Thymus (tissue), 11 donors: ENCODE results near the gene NBPF6. TPM values are rescaled to one million over a fixed set of nuclear protein-coding genes. Genes with fewer than 3 reads are reported as not detected.
"Not testable (repeated sequence)": the region's sequence is repeated elsewhere in the genome, so short reads cannot be mapped to it uniquely, and the experiment has no call there.

Experiments
- DNase-seq, 9 donors: peaks; one replicate each; pipeline ENCODE4 v3.0.0-alpha.2; 2013; ENCODE audit warnings: low spot score in 9 of 9, low read depth in 6 of 9, missing footprints in 1 of 9
- H3K27ac ChIP-seq, 2 donors: one replicate each; pipeline ENCODE4 v1.5.1; 2013; ENCODE audit warnings: control low read depth in 1 of 2, low read depth in 1 of 2, low read length in 1 of 2, mild to moderate bottlenecking in 1 of 2, moderate library complexity in 1 of 2
- H3K27me3 ChIP-seq, 2 donors: one replicate each; pipeline ENCODE4 v1.5.1; 2013; ENCODE audit warnings: low read length in 1 of 2; ENCODE audit not compliant: control insufficient read depth in 2 of 2, insufficient read depth in 1 of 2
- H3K36me3 ChIP-seq, 2 donors: one replicate each; pipeline ENCODE4 v1.5.1; 2013; ENCODE audit warnings: low read length in 1 of 2, mild to moderate bottlenecking in 1 of 2, moderate library complexity in 1 of 2; ENCODE audit not compliant: control insufficient read depth in 2 of 2, insufficient read depth in 2 of 2
- H3K4me1 ChIP-seq, 2 donors: one replicate each; pipeline ENCODE4 v1.5.1; 2013; ENCODE audit warnings: low read length in 2 of 2; ENCODE audit not compliant: control insufficient read depth in 2 of 2, insufficient read depth in 2 of 2
- H3K4me3 ChIP-seq, 2 donors: one replicate each; pipeline ENCODE4 v1.5.1; 2013; ENCODE audit warnings: low read length in 2 of 2, control low read depth in 1 of 2, mild to moderate bottlenecking in 1 of 2
- H3K9me3 ChIP-seq, 2 donors: one replicate each; pipeline ENCODE4 v1.5.1; 2013; ENCODE audit warnings: low read length in 1 of 2, mild to moderate bottlenecking in 1 of 2; ENCODE audit not compliant: control insufficient read depth in 2 of 2, insufficient read depth in 1 of 2
- WGBS: extraction: QIAGEN DNeasy Blood & Tissue Kit; methylation state at CpG from one replicate; pipeline ENCODE4 v1.1.7; 2013; 5-methylcytosine and 5-hydroxymethylcytosine counted together
- polyA plus RNA-seq: library from polyadenylated mRNA; stranded (reverse); fragments of 200-250 nt; gene quantifications from one replicate; pipeline ENCODE4 v1.2.3, GENCODE V29; 2013
- total RNA-seq: library from RNA; stranded (reverse); fragments of 120-200 nt; gene quantifications from one replicate; pipeline ENCODE4 v1.2.4, GENCODE V29; 2013
- donor health status: healthy.

The NBPF6 gene
- total and polyA plus RNA-seq, 2 donors, result 0.07 TPM; not detected in 1

DNA sequence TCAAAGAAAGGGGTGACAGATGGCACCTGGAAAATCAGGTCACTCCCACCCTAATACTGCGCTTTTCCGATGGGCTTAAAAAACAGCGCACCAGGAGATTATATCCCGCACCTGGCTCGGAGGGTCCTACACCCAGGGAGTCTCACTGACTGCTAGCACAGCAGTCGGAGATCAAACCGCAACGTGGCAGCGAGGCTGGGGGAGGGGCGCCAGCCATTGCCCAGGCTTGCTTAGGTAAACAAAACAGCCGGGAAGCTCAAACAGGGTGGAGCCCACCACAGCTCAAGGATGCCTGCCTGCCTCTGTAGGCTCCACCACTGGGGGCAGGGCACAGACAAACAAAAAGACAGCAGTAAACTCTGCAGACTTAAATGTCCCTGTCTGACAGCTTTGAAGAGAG lies 36.6 kb downstream of the NBPF6 start:
- not testable (repeated sequence) for DNase-seq, H3K4me1 ChIP-seq, H3K27ac ChIP-seq, H3K4me3 ChIP-seq, H3K27me3 ChIP-seq, H3K36me3 ChIP-seq, H3K9me3 ChIP-seq
- WGBS, result 98% methylated on average over 11 of the region's 11 CpGs

DNA sequence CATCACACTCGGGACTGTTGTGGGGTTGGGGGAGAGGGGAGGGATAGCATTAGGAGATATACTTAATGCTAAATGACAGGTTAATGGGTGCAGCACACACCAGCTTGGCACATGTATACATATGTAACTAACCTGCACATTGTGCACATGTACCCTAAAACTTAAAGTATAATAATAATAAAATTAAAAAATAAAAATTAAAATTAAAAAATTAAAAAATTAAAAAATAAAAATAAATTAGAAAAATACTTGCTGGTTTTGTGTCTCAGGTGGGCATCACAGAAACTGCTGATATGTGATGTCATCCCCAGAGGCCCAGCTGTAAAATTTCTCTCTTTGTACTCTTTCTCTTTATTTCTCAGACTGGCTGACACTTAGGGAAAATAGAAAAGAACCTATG lies 44.9 kb downstream of the NBPF6 start:
- H3K4me3 ChIP-seq, H3K27ac ChIP-seq, H3K4me1 ChIP-seq, H3K27me3 ChIP-seq, H3K36me3 ChIP-seq, H3K9me3 ChIP-seq, DNase-seq: not testable (repeated sequence)
- WGBS, result 98% methylated on average over 1 of the region's 1 CpG

DNA sequence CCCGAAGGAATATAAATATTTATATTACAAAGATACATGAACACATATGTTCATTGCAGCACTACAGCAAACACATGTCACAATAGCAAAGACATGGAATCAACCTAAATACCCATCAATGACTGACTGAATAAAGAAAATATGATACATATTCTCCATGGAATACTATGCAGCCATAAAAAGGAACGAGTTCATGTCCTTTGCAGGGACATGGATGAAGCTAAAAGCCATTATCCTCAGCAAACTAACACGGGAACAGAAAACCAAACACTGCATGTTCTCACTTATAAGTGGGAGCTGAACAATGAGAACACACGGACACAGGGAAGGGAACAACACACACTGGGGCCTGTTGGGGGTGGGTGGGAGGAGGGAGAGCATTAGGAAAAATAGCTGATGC lies 46.7 kb downstream of the NBPF6 start:
- not testable (repeated sequence) for H3K9me3 ChIP-seq, H3K27ac ChIP-seq, H3K36me3 ChIP-seq, H3K4me3 ChIP-seq, H3K27me3 ChIP-seq, DNase-seq, H3K4me1 ChIP-seq
- WGBS, result 92% methylated on average over 4 of the region's 4 CpGs

DNA sequence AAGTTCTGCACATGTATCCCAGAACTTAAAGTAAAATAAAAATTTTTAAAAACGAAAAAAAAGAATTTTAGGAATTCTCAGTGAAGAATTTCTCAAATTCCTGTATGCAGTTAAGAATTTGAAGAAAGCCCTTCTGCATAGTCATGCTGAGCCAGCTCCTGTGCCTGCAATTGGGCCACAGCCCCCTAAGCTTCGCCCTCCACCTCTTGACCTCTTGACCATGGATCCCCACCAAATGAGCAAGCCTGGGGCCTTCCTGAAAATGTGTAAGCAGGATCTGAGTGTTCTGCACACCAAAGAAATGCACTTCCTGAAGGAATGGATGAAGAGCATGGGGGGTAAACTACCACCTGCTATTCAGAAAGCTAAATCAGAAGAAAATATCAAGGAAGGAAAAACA lies 52.0 kb downstream of the NBPF6 start:
- Histone ChIP-seq H3K9me3 (no peaks in the 10 kb centered on the region), H3K27me3 (peaks cover 0 to 14% of the 10 kb centered on the region in 2 donors), H3K36me3 (no peaks in the 10 kb centered on the region), H3K4me1 (peaks cover 0 to 3% of the 10 kb centered on the region in 2 donors), H3K27ac (no peak overlapping the region), H3K4me3 (no peak overlapping the region)
- WGBS, result 89% methylated on average over 2 of the region's 2 CpGs
- DNase-seq, result no peak

DNA sequence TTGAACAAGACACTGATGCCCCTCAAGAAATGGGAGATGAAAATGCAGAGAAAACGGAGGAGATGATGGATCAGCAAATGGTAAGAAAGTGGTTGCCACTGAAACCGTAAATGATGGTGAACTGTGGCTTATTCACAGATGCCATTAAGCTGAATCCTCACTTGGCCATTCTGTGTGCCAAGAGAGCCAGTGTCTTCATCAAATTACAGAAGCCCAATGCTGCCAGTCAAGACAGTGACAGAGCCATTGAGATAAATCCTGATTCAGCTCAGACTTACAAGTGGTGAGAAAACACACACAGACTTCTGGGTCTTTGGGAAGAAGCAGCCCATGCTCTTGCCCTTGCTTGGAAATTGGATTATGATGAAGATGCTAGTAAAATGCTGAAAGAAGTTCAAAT lies 52.5 kb downstream of the NBPF6 start:
- WGBS, result 95% methylated on average over 2 of the region's 2 CpGs

DNA sequence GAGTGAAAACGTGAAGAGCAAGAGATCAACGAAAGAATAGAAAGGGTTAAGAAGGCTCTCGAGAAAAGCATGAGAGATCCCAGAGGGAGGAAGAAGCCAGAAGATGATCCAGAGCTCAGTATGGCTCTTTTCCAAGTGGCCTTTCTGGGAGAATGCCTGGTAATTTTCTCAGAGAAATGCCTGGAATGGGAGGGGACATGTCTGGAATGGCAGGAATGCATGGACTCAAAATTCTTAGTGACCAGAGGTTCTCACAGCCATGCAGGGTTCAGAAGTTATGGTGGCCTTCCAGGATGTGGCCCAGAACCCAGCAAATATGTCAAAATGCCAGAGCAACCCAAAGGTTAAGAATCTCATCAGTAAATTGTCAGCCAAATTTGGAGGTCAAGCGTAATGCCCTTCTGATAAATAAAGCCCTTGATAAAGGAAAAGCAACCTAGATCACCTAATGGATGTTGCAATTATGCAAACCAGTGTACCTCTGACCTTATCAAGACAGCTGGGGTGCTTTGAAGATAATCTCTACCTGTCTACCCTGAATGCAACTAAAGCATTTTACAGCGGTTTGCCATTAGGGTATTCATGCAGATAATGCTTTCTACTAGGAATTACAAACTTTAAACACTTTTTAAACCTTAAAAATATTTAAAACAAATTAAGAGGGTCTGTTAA lies 53.1 kb downstream of the NBPF6 start:
- Histone ChIP-seq H3K27ac (no peak overlapping the region), H3K36me3 (no peaks in the 10 kb centered on the region), H3K9me3 (no peaks in the 10 kb centered on the region), H3K27me3 (peaks cover 0 to 14% of the 10 kb centered on the region in 2 donors), H3K4me3 (no peak overlapping the region), H3K4me1 (peaks cover 0 to 3% of the 10 kb centered on the region in 2 donors)
- DNase-seq, result no peak
- 95% methylated on average over 5 of the region's 5 CpGs for WGBS

More for the DNA sequence above, 52.5 kb downstream of the NBPF6 start:
- Histone ChIP-seq H3K4me3 (no peak overlapping the region), H3K9me3 (no peaks in the 10 kb centered on the region), H3K36me3 (no peaks in the 10 kb centered on the region), H3K27ac (no peak overlapping the region), H3K4me1 (peaks cover 0 to 3% of the 10 kb centered on the region in 2 donors), H3K27me3 (peaks cover 0 to 14% of the 10 kb centered on the region in 2 donors)
- DNase-seq, result no peak

DNA sequence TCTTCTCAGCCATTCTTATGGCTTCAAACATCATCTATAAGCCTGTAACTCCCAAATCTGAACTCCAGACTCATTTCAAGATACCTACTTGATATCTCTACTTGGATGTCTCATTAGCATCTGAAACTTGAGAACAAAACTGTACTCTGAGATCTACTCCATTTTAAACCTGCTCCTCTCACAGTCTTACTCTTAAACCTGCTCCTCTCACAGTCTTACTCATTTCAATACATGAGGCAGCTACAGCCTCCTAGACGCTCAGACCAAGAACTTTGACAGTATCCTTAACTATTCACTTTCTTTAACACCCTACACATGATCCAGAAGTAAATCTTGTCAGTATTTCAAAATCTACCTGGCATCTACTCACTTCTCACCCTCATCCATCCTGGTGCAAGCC lies 54.3 kb downstream of the NBPF6 start:
- DNase-seq, result no peak
- Histone ChIP-seq H3K9me3 (no peaks in the 10 kb centered on the region), H3K27ac (no peak overlapping the region), H3K4me1 (peaks cover 0 to 3% of the 10 kb centered on the region in 2 donors), H3K4me3 (no peak overlapping the region), H3K27me3 (peaks cover 0 to 14% of the 10 kb centered on the region in 2 donors), H3K36me3 (no peaks in the 10 kb centered on the region)
- WGBS, result 95% methylated on average over 1 of the region's 1 CpG

DNA sequence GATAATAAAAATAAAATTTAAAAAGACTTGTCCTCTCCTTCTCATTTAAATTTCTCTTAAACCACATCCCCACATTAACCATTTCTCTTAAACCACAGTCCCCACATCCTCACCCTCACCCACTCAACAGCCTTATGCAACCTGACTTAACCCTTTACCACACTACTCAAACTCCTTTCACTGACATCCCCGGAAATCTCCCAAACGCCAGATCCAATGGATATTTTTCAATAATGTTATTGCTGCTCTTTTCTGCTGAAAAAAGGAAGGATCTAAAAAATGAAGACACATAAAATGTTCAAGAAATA lies 55.6 kb downstream of the NBPF6 start:
- H3K4me3 ChIP-seq, result no peak overlapping the region
- peaks cover 0 to 10% of the 10 kb centered on the region in 2 donors for H3K27me3 ChIP-seq
- no peaks in the 10 kb centered on the region for H3K36me3 ChIP-seq
- 9% methylated on average over 2 of the region's 2 CpGs for WGBS
- DNase-seq, result peak in 4 of 9 donors; percentile 4 to 36 (median 13)
- no peak overlapping the region for H3K27ac ChIP-seq
- H3K4me1 ChIP-seq, result peaks cover 0 to 3% of the 10 kb centered on the region in 2 donors
- no peaks in the 10 kb centered on the region for H3K9me3 ChIP-seq

DNA sequence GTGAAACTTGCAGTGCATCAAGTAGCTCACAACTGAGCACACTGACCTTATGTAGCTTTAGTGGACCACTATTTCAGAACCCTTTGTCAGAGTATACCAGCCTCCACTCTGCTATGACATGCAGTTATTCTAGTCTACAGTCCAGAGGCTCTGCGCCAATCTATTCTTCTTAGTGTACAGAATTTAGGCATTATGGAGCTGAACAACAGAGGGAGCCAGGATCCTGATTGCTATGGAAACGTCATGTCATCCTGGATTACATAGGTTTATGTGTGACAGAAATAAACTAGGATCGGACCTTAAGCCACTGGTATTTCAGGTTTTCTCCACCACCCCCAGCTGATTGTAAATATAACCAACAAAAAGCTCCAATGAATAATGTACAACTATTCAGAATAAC lies 61.6 kb downstream of the NBPF6 start:
- no peaks in the 10 kb centered on the region for H3K36me3 ChIP-seq
- no peak for DNase-seq
- 76% methylated on average over 3 of the region's 3 CpGs for WGBS
- H3K27me3 ChIP-seq, result peaks cover 0 to 5% of the 10 kb centered on the region in 2 donors
- H3K4me3 ChIP-seq, result no peak overlapping the region
- H3K27ac ChIP-seq, result no peak overlapping the region
- no peaks in the 10 kb centered on the region for H3K4me1 ChIP-seq
- H3K9me3 ChIP-seq, result no peaks in the 10 kb centered on the region
